Right renal cortex interstitium (tissue), 3 donors: Measurements from ENCODE around the gene CASP5. TPM values are rescaled to one million over a fixed set of nuclear protein-coding genes. Genes with fewer than 3 reads are reported as not detected.
A peak's percentile ranks its signal among the peaks of the same experiment; 100 is the strongest.

Source experiments
- DNase-seq, 3 donors: peaks; one replicate each; pipeline ENCODE4 v3.0.0-alpha.2; 2013; ENCODE audit warnings: low read depth in 3 of 3, low spot score in 2 of 3
- polyA plus RNA-seq, 3 donors: library from polyadenylated mRNA; unstranded; fragments of 120-200 nt; gene quantifications; one replicate each; pipeline ENCODE4 v1.2.1, GENCODE V29; 2013; ENCODE audit not compliant: insufficient read length in 3 of 3

Gene CASP5
- polyA plus RNA-seq, 3 donors, result not detected

- no peak for DNase-seq
These were observed 53.9 kb downstream of the CASP5 start for GRCh38 chr11:104968856-104969776.

- peak in 1 of 3 donors; percentile 14 for DNase-seq
These were observed 54.6 kb downstream of the CASP5 start, which contains the start of gene CASP4 for GRCh38 chr11:104968355-104968855. Gene CASP4, minus strand, starts transcription at chr11:104968574. Its CDS starts 49 bp downstream, at chr11:104968525.

- DNase-seq, result no peak
These were observed 55.2 kb downstream of the CASP5 start for GRCh38 chr11:104967534-104968354.

- no peak for DNase-seq
These were observed 57.2 kb downstream of the CASP5 start for GRCh38 chr11:104965735-104966134.

- DNase-seq, result no peak
These were observed 58.7 kb downstream of the CASP5 start for GRCh38 chr11:104964247-104964646.

- DNase-seq, result no peak
These were observed 60.1 kb downstream of the CASP5 start for GRCh38 chr11:104962852-104963251.

GRCh38 chr11:104957280-104957679, 65.7 kb downstream of the CASP5 start:
- DNase-seq, result no peak

- no peak for DNase-seq
These were observed 66.4 kb downstream of the CASP5 start for GRCh38 chr11:104956528-104956927.

- no peak for DNase-seq
These were observed 76.1 kb downstream of the CASP5 start for GRCh38 chr11:104946907-104947306.

Other genes starting within 250 kb of the CASP5 start
- under 1 TPM; 0.54 to 0.78 (median 0.61) TPM for gene CASP12, start 124.7 kb downstream of the CASP5 start, polyA plus RNA-seq
- 10 to 100 TPM; 22.5 to 26.9 (median 23.1) TPM for gene CASP4, start 54.6 kb downstream of the CASP5 start, polyA plus RNA-seq
- 1 to 10 TPM; 4.7 to 5.7 (median 4.7) TPM for gene CASP1, start 12.0 kb upstream of the CASP5 start, polyA plus RNA-seq
- 1 to 10 TPM; 1.6 to 2.8 (median 1.9) TPM for gene CARD16, start 22.2 kb upstream of the CASP5 start, polyA plus RNA-seq
- not detected for gene CARD18, start 116.6 kb upstream of the CASP5 start, polyA plus RNA-seq